Left ventricle myocardium inferior (tissue), 1 donor: ENCODE data around the gene CEP95. TPM values are rescaled to one million over a fixed set of nuclear protein-coding genes. Genes with fewer than 3 reads are reported as not detected.

Experiments used
- DNase-seq: peaks from one replicate; pipeline ENCODE4 v3.0.0-alpha.2; 2020
- H3K27ac ChIP-seq: fragments of 200-600 bp; replicated peaks from 2 replicates; pipeline ENCODE4 v1.8.0; 2021
- H3K27me3 ChIP-seq: fragments of 200-600 bp; 2 replicates; pipeline ENCODE4 v1.8.0; 2021; ENCODE audit warnings: low read depth
- H3K36me3 ChIP-seq: fragments of 200-600 bp; 2 replicates; pipeline ENCODE4 v1.8.0; 2021
- H3K4me1 ChIP-seq: fragments of 200-600 bp; 2 replicates; pipeline ENCODE4 v1.8.0; 2021
- H3K4me3 ChIP-seq: fragments of 200-600 bp; 2 replicates; pipeline ENCODE4 v1.8.0; 2021; ENCODE audit warnings: mild to moderate bottlenecking, moderate library complexity
- H3K9me3 ChIP-seq: fragments of 200-600 bp; replicated peaks from 2 replicates; pipeline ENCODE4 v1.8.0; 2021
- CTCF ChIP-seq: fragments of 200-600 bp; IDR thresholded peaks from 2 replicates; pipeline ENCODE4 v1.8.0; 2021; ENCODE audit warnings: antibody characterized with exemption, mild to moderate bottlenecking, borderline replicate concordance
- intact Hi-C: fragments of 100-400 bp; cut with micrococcal nuclease; formaldehyde crosslinking; loops from one replicate; pipeline ENCODE4 v1.11.0; 2022
- total RNA-seq: library from RNA; stranded (reverse); fragmentation: NEBNext Ultra II Directional; extraction: Animal tissue kit (Norgen Biotek cat#: 25700); gene quantifications from one replicate; pipeline ENCODE4 v1.2.1, GENCODE V29; 2021
- donor health status: DM: no; HTN: yes; CAD: no; lungs with severe emphysema.

The CEP95 gene
- total RNA-seq, 1 donor from 2014 or later, result 10.1 TPM

GRCh38 chr17:64564098-64564497, 57.3 kb downstream of the CEP95 start:
- intact Hi-C loops, result loop anchor here (10.0 kb wide), 1 partner anchor 81 kb away; no protein-coding TSS in a partner anchor

GRCh38 chr17:64565563-64565962, 58.8 kb downstream of the CEP95 start:
- Histone ChIP-seq H3K36me3 (peaks cover 48% of the 10 kb centered on the region), H3K9me3 (no peaks in the 10 kb centered on the region), H3K4me1 (peaks cover 5% of the 10 kb centered on the region), H3K27ac (no peak overlapping the region), H3K4me3 (no peak overlapping the region), H3K27me3 (no peaks in the 10 kb centered on the region)
- TF ChIP-seq CTCF, result no peak
- no peak for DNase-seq
- intact Hi-C loops, result loop anchor here (10.0 kb wide), 1 partner anchor 79 kb away; no protein-coding TSS in a partner anchor

More at GRCh38 chr17:64564098-64564497, 57.3 kb downstream of the CEP95 start:
- H3K4me3 ChIP-seq, result no peak overlapping the region
- no peak overlapping the region for H3K27ac ChIP-seq
- H3K27me3 ChIP-seq, result no peaks in the 10 kb centered on the region
- H3K36me3 ChIP-seq, result peaks cover 51% of the 10 kb centered on the region
- TF ChIP-seq CTCF, result no peak
- peaks cover 5% of the 10 kb centered on the region for H3K4me1 ChIP-seq
- no peak for DNase-seq
- H3K9me3 ChIP-seq, result no peaks in the 10 kb centered on the region

GRCh38 chr17:64571746-64572145, 65.0 kb downstream of the CEP95 start:
- Histone ChIP-seq H3K9me3 (no peaks in the 10 kb centered on the region), H3K36me3 (peaks cover 37% of the 10 kb centered on the region), H3K4me3 (no peak overlapping the region), H3K27me3 (no peaks in the 10 kb centered on the region), H3K27ac (no peak overlapping the region), H3K4me1 (peaks cover 6% of the 10 kb centered on the region)
- DNase-seq, result no peak
- intact Hi-C loops, result no loop called here
- no peak for TF ChIP-seq CTCF

GRCh38 chr17:64572682-64573154, 65.9 kb downstream of the CEP95 start:
- Histone ChIP-seq H3K4me1 (peaks cover 6% of the 10 kb centered on the region), H3K27ac (peak overlapping the region; percentile 43), H3K4me3 (no peak overlapping the region), H3K27me3 (no peaks in the 10 kb centered on the region), H3K36me3 (peaks cover 37% of the 10 kb centered on the region), H3K9me3 (no peaks in the 10 kb centered on the region)
- no peak for TF ChIP-seq CTCF
- DNase-seq, result no peak
- intact Hi-C loops, result no loop called here

GRCh38 chr17:64573214-64573613, 66.4 kb downstream of the CEP95 start:
- H3K9me3 ChIP-seq, result no peaks in the 10 kb centered on the region
- TF ChIP-seq CTCF, result no peak
- no peak for DNase-seq
- intact Hi-C loops, result no loop called here
- peaks cover 38% of the 10 kb centered on the region for H3K36me3 ChIP-seq
- no peak overlapping the region for H3K27ac ChIP-seq
- no peaks in the 10 kb centered on the region for H3K27me3 ChIP-seq
- H3K4me1 ChIP-seq, result peaks cover 6% of the 10 kb centered on the region
- H3K4me3 ChIP-seq, result no peak overlapping the region
